RWPE1 (cell line): Measurements from ENCODE around the gene CRB2.

Experiments
- CTCF ChIA-PET: fragments of 350-600 bp; sonication (Branson Sonifier 250); formaldehyde crosslinking; extraction: SDS; loops from one replicate; lab custom pipeline; 2021; lab: Yijun Ruan, JAX
- POLR2A ChIA-PET: fragments of 400-600 bp; formaldehyde crosslinking; extraction: SDS; loops from one replicate; lab custom pipeline; 2020; ENCODE audit warnings: antibody characterized with exemption; ENCODE audit not compliant: low non-redundant PET; lab: Yijun Ruan, JAX
- DNase-seq: peaks from one replicate; pipeline ENCODE4 v3.0.0; 2012; ENCODE audit warnings: low spot score
- H3K27ac ChIP-seq: fragments of 450-650 bp; 2 replicates; pipeline ENCODE4 v1.5.1; 2017
- TF ChIP-seq, protein P1 (sequence below): fragments of 450-650 bp; conservative IDR thresholded peaks from 2 replicates; pipeline ENCODE4 v1.5.1; 2017; ENCODE audit warnings: low read depth, mild to moderate bottlenecking

The CRB2 gene

DNA sequence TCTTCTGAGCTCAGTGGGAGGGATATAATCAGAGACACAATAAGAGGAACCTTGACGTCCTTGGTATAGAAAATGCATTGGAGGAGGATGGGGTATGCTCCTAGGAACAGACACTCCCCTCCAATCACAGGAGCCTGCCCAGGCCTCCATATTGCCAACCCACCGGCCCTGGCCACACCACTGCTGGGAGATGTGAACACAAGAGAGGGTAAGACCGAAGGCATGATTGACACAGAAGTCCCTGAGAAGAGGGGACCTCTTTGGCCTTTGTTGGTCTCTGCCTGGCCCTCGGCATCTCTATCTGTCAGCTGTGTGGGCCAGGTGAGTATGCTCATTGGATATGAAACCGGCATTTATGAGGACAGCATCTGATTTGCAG is 62.0 kb downstream of the CRB2 start:
- CTCF ChIA-PET: no interaction called here
- H3K27ac ChIP-seq: no peak overlapping the region
- TF ChIP-seq, protein P1, sequence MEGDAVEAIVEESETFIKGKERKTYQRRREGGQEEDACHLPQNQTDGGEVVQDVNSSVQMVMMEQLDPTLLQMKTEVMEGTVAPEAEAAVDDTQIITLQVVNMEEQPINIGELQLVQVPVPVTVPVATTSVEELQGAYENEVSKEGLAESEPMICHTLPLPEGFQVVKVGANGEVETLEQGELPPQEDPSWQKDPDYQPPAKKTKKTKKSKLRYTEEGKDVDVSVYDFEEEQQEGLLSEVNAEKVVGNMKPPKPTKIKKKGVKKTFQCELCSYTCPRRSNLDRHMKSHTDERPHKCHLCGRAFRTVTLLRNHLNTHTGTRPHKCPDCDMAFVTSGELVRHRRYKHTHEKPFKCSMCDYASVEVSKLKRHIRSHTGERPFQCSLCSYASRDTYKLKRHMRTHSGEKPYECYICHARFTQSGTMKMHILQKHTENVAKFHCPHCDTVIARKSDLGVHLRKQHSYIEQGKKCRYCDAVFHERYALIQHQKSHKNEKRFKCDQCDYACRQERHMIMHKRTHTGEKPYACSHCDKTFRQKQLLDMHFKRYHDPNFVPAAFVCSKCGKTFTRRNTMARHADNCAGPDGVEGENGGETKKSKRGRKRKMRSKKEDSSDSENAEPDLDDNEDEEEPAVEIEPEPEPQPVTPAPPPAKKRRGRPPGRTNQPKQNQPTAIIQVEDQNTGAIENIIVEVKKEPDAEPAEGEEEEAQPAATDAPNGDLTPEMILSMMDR: no peak
- POLR2A ChIA-PET: no interaction called here
- DNase-seq: no peak

DNA sequence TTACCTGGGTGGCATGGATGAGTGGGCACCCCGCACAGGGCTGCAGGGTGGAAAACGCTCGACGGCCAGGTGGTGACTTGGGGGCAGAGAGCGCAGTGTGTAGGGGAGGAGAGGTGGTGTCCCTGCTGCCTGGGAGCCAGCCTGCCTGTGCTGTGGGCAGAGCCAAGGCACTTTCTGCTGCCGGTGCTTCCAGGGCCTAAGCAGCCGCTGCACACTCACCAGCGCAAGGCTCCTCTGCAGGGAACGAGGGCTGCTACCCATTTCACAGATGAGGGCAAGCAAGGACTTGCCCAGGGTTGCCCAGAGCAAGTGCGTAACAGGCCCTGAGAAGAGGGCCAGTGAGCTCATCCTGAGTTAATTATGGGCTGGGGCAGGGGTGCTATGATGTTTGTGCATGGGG is 62.5 kb downstream of the CRB2 start:
- ChIA-PET CTCF (no interaction called here), POLR2A (no interaction called here)
- no peak overlapping the region for H3K27ac ChIP-seq
- no peak for DNase-seq
- TF ChIP-seq, protein P1: no peak

DNA sequence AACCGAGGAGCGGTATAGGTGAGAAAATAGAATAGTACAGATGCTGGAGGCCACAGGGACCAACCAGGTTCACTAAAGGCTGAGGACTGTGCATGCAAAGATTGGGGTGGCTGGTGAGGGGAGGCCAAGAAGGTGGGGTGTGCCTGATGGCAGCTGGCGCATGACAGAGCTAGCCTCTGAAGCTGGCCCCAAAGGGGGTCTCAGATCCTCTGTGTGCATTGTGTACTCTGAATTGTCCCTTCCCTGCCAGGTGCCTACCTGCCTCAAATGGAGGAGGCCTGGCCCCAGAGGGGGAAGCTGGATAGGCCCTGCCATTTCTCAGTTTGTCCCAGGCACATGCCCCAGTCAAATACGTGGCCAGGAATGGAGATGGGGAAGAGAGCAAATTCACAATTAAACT is 63.1 kb downstream of the CRB2 start:
- CTCF ChIA-PET: no interaction called here
- H3K27ac ChIP-seq: no peak overlapping the region
- TF ChIP-seq, protein P1: no peak
- no peak for DNase-seq
- POLR2A ChIA-PET: no interaction called here

DNA sequence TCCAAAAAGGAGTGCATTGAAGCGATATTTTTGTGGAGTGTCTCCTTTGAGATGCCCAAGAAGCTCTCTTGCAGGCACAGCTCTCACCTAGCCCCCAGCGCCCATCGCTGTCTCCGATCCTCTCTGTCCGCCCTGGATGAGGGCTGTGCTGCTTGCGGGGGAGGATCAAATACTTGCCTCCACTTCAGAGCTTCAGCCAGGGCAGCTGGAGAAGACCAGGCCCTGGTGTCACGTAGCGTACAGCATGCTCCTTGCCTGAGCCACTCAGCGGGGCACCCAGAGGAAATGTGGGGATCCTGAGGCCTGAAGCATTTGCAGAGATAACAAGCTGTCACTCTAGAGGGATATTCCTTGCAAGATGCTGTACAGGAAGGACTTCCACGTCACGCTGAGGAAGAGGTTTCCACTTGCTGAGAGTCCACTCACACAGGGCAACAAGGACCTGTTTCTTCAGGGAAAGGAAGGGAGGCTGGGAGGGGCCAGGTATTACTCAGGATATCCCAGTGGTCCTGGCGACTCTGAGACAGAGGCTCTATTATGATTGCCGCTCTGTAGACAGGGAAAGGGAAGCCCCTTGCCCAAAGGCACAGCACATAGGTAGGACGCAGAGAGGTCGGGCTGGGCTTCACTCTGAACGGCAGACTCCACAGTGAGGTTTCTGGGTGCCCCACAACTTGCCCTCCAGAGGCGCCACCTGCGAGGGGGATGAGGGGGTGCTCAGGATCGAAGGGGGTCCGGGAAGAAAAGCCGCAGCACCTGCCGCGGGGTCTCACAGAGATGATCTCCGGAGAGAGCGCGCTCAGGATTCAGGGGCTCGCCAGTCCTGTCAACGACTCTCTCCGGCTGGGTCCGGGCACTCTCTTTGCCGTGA is 64.0 kb downstream of the CRB2 start:
- ChIA-PET CTCF (no interaction called here), POLR2A (no interaction called here)
- TF ChIP-seq, protein P1: no peak
- DNase-seq: no peak
- H3K27ac ChIP-seq: no peak overlapping the region

DNA sequence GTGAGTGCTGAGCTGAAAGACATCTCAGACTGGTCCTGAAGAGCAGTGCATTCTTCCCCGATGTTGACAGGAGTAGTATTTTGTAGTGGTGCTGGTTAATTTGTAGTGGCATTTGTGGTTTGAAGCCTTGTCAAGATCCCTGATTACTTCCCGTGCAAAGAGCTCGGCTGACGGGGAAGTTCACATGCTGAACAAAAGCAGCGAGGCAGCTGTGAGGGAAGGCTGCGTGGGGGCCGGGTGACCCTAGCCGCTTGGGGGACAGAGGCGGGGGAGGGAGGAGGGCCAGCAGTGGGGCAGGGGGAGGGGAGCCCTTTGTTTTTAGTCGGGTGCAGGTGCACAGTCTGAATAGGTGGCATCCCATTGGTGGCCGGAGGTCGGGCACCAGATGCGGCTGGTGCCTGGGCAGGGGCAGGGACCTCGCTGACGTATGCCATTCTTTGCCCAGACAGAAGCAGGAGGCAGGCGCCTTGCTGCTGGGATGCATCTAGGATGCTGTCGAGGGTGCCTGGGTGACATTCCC is 64.7 kb downstream of the CRB2 start:
- POLR2A ChIA-PET: no interaction called here

DNA sequence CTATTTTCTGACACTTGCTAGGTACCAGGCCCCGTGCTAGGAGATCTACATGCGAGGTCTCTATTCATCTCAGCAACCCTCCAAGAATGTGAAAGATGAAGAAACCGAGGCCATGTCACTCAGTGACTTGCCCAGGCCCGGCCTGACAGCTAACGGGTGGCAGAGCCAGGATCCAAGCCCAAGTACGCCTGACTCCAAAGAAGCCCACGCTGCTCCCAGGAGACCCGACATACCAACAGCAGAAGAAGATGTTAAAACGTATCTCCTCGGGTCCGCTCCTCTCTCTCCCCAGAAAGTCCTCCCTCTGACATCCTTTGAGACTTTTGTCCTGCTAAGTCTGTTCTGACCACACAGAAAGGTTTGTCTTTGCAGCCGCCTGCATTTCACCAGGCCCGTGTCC is 65.2 kb downstream of the CRB2 start:
- POLR2A ChIA-PET: no interaction called here
- CTCF ChIA-PET: no interaction called here
- no peak for DNase-seq
- no peak overlapping the region for H3K27ac ChIP-seq
- TF ChIP-seq, protein P1: no peak

More for the DNA sequence above, 64.7 kb downstream of the CRB2 start:
- no peak overlapping the region for H3K27ac ChIP-seq
- TF ChIP-seq, protein P1: no peak
- DNase-seq: no peak
- CTCF ChIA-PET: no interaction called here
